Trophoblast cell (in vitro differentiated cells and primary cell): ENCODE measurements around the gene NFATC1.
A peak's percentile ranks its signal among the peaks of the same experiment; 100 is the strongest.

Experiments
- DNase-seq, 2 donors: peaks; one replicate each; pipeline ENCODE4 v3.0.0-alpha.2; 2016
- H2AFZ ChIP-seq: 2 replicates; pipeline ENCODE4 v1.6.1; 2013; ENCODE audit warnings: low read length, moderate library complexity, mild to moderate bottlenecking; ENCODE audit not compliant: insufficient read depth, poor library complexity
- H2AK5ac ChIP-seq: 2 replicates; pipeline ENCODE4 v1.6.1; 2013; ENCODE audit warnings: mild to moderate bottlenecking, low read length
- H2BK120ac ChIP-seq: 2 replicates; pipeline ENCODE4 v1.6.1; 2013; ENCODE audit warnings: low read length, mild to moderate bottlenecking, moderate library complexity; ENCODE audit not compliant: insufficient read depth, poor library complexity
- H2BK12ac ChIP-seq: 2 replicates; pipeline ENCODE4 v1.6.1; 2013; ENCODE audit warnings: mild to moderate bottlenecking, low read length, moderate library complexity
- H2BK5ac ChIP-seq: 2 replicates; pipeline ENCODE4 v1.6.1; 2013; ENCODE audit warnings: low read length, low read depth, moderate library complexity, mild to moderate bottlenecking; ENCODE audit not compliant: poor library complexity
- H3K14ac ChIP-seq: 2 replicates; pipeline ENCODE4 v1.6.1; 2013; ENCODE audit warnings: mild to moderate bottlenecking, low read length
- H3K18ac ChIP-seq: 2 replicates; pipeline ENCODE4 v1.6.1; 2013; ENCODE audit warnings: mild to moderate bottlenecking, low read length
- H3K23ac ChIP-seq: 2 replicates; pipeline ENCODE4 v1.6.1; 2013; ENCODE audit warnings: low read length
- H3K27ac ChIP-seq: 2 replicates; pipeline ENCODE4 v1.5.1; 2013; ENCODE audit warnings: low read depth, mild to moderate bottlenecking, inconsistent platforms, low read length, moderate library complexity
- H3K27me3 ChIP-seq: 2 replicates; pipeline ENCODE4 v1.6.1; 2013; ENCODE audit warnings: inconsistent platforms, mild to moderate bottlenecking, low read length, moderate library complexity; ENCODE audit not compliant: insufficient read depth
- H3K36me3 ChIP-seq, 2 experiments: 1 replicate in 1 of 2; 2 replicates in 1 of 2; pipeline ENCODE4 v1.6.1; 2013; ENCODE audit warnings: low read length in 2 of 2, mild to moderate bottlenecking in 2 of 2, moderate library complexity in 1 of 2; ENCODE audit not compliant: insufficient read depth in 2 of 2, control insufficient read depth in 1 of 2
- H3K4ac ChIP-seq: 2 replicates; pipeline ENCODE4 v1.6.1; 2013; ENCODE audit warnings: low read depth, mild to moderate bottlenecking, low read length, moderate library complexity
- H3K4me1 ChIP-seq, 2 experiments: 1 replicate in 1 of 2; 2 replicates in 1 of 2; pipeline ENCODE4 v1.6.1; 2013; ENCODE audit warnings: low read length in 2 of 2, mild to moderate bottlenecking in 2 of 2, moderate library complexity in 1 of 2; ENCODE audit not compliant: insufficient read depth in 2 of 2, control insufficient read depth in 1 of 2
- H3K4me2 ChIP-seq: 2 replicates; pipeline ENCODE4 v1.6.1; 2013; ENCODE audit warnings: inconsistent platforms, mild to moderate bottlenecking, low read length, moderate library complexity
- H3K4me3 ChIP-seq: 2 replicates; pipeline ENCODE4 v1.5.1; 2013; ENCODE audit warnings: mild to moderate bottlenecking, low read depth, low read length, inconsistent platforms
- H3K79me1 ChIP-seq: one replicate; pipeline ENCODE4 v1.6.1; 2013; ENCODE audit warnings: low read length
- H3K79me2 ChIP-seq: 2 replicates; pipeline ENCODE4 v1.6.1; 2013; ENCODE audit warnings: low read length, mild to moderate bottlenecking; ENCODE audit not compliant: control insufficient read depth, insufficient read depth, poor library complexity
- H3K9ac ChIP-seq: 2 replicates; pipeline ENCODE4 v1.6.1; 2013; ENCODE audit warnings: mild to moderate bottlenecking, low read length
- H3K9me3 ChIP-seq: 2 replicates; pipeline ENCODE4 v1.6.1; 2013; ENCODE audit warnings: low read depth, mild to moderate bottlenecking, control low read depth, inconsistent platforms, low read length; ENCODE audit not compliant: insufficient read depth
- H4K12ac ChIP-seq: 2 replicates; pipeline ENCODE4 v1.6.1; 2013; ENCODE audit warnings: low read depth, mild to moderate bottlenecking, low read length, moderate library complexity
- H4K8ac ChIP-seq: 2 replicates; pipeline ENCODE4 v1.6.1; 2013; ENCODE audit warnings: low read depth, mild to moderate bottlenecking, low read length, moderate library complexity
- H4K91ac ChIP-seq: one replicate; pipeline ENCODE4 v1.6.1; 2013; ENCODE audit warnings: low read depth, mild to moderate bottlenecking, low read length, moderate library complexity
- WGBS: extraction: QIAGEN DNeasy Blood & Tissue Kit; methylation state at CpG from one replicate; pipeline ENCODE4 v1.1.7; 2013; ENCODE audit warnings: missing lambda C conversion rate; ENCODE audit not compliant: insufficient read length, insufficient coverage; ENCODE audit errors: extremely low coverage; 5-methylcytosine and 5-hydroxymethylcytosine counted together

Gene NFATC1

DNA sequence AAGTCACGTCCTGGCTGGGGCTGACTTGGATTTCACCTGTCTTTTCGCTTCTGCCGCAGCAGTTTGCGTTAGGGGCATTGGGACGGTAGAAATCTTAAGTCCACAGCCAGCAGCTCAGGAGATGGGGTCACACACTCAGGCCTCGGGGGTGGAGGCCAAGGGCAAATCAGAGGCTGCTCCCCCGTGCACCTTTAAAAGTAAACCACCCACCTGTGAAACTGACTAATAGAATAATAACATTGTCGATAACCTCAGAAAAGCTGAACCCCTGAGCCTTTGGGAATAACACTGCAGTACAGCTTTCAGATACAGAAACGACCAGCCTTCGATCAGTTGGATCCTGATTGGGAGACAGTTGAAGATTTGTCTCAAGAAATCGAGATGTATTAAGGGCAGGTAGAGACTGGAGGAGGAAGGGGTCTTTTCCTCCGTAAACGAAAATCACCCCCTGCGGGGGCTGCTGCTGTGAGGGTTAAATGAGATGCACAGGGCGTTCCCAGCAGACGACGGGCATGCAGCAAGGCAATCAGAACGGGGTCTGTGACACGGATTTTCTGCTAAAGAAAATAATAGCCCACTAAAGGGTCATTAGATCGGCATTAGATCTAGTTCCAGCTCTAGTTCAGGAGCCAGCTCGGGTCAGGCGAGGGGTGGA is 16.4 kb upstream of the NFATC1 start:
- DNase-seq: no peak
- no peak overlapping the region for H4K12ac ChIP-seq
- no peaks in the 10 kb centered on the region for H3K79me1 ChIP-seq
- no peak overlapping the region for H2AK5ac ChIP-seq
- H3K4me3 ChIP-seq: no peak overlapping the region
- H3K4ac ChIP-seq: no peak overlapping the region
- H3K14ac ChIP-seq: no peak overlapping the region
- H3K9me3 ChIP-seq: no peaks in the 10 kb centered on the region
- H2AFZ ChIP-seq: no peak overlapping the region
- H3K18ac ChIP-seq: no peak overlapping the region
- no peak overlapping the region for H3K27ac ChIP-seq
- WGBS: no CpG with 5 or more reads among the region's 22 CpGs
- peaks cover 8 to 9% of the 10 kb centered on the region in 2 experiments for H3K36me3 ChIP-seq
- no peak overlapping the region for H3K4me2 ChIP-seq
- H3K9ac ChIP-seq: no peak overlapping the region
- H2BK120ac ChIP-seq: no peak overlapping the region
- no peak overlapping the region for H4K8ac ChIP-seq
- no peak overlapping the region for H2BK12ac ChIP-seq
- no peaks in the 10 kb centered on the region for H3K4me1 ChIP-seq
- H3K79me2 ChIP-seq: no peaks in the 10 kb centered on the region
- H2BK5ac ChIP-seq: no peak overlapping the region
- no peak overlapping the region for H3K23ac ChIP-seq
- H4K91ac ChIP-seq: no peak overlapping the region
- no peaks in the 10 kb centered on the region for H3K27me3 ChIP-seq

DNA sequence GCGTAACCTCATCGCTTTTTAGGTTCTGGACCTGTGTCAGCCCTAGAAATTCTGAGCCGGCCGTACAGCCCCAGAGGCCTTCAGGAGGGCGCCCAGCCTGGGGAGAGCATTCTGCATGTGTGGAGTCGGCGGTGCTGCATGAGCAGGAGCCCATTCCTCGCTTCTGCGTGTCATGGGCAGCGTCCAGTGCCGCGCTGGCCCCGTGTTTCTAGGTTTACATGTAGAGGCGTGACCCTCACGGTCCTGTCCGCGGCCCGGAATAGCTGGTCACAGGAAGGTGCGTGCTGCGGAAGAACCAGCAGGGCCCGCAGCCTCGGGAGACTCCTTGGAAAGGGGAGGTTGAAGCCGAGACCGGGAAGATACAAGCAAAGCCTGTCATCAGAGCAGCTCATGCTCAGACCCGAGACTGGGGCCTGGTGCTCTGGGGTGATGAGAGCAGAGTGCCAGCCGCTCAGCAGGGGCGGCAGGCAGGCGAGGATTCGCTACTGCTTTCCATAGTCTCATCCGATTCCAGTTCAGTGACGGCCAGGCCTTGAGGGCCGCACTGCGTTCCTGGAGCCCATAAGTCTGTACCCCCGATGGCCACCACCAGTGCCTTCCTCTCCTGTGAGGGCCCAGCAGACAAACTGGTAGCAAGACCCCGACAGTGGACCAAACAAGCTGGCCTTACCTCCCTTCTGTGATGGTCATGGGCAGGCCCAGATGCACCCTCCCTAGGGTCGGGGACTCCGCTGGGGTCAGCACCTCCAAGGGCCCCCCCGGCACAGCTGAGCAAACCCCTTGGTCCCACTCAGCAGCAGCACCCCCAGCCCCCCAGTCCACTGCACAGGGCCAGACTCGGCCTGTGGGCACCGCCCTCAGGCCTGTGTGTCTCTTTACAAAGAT is 15.6 kb upstream of the NFATC1 start:
- H3K23ac ChIP-seq: no peak overlapping the region
- H3K4ac ChIP-seq: no peak overlapping the region
- no peaks in the 10 kb centered on the region for H3K79me1 ChIP-seq
- H3K36me3 ChIP-seq: peaks cover 6 to 8% of the 10 kb centered on the region in 2 experiments
- no peak overlapping the region for H3K9ac ChIP-seq
- no peak overlapping the region for H3K27ac ChIP-seq
- no peaks in the 10 kb centered on the region for H3K4me1 ChIP-seq
- no peak overlapping the region for H4K12ac ChIP-seq
- no peaks in the 10 kb centered on the region for H3K27me3 ChIP-seq
- H2AFZ ChIP-seq: no peak overlapping the region
- no peak overlapping the region for H2BK5ac ChIP-seq
- no peak overlapping the region for H3K4me3 ChIP-seq
- no peak overlapping the region for H4K91ac ChIP-seq
- no CpG with 5 or more reads among the region's 40 CpGs for WGBS
- no peak overlapping the region for H3K14ac ChIP-seq
- no peak overlapping the region for H2BK120ac ChIP-seq
- H2AK5ac ChIP-seq: no peak overlapping the region
- H4K8ac ChIP-seq: no peak overlapping the region
- H3K18ac ChIP-seq: no peak overlapping the region
- H3K4me2 ChIP-seq: no peak overlapping the region
- no peaks in the 10 kb centered on the region for H3K79me2 ChIP-seq
- H3K9me3 ChIP-seq: no peaks in the 10 kb centered on the region
- no peak overlapping the region for H2BK12ac ChIP-seq
- DNase-seq: no peak

GRCh38 chr18:79380816-79381806 is 14.6 kb upstream of the NFATC1 start:
- Histone ChIP-seq H2BK12ac (no peak overlapping the region), H3K18ac (no peak overlapping the region), H3K4ac (no peak overlapping the region), H3K79me1 (no peaks in the 10 kb centered on the region), H3K36me3 (peaks cover 6 to 8% of the 10 kb centered on the region in 2 experiments), H3K14ac (no peak overlapping the region), H2AFZ (no peak overlapping the region), H4K8ac (no peak overlapping the region), H3K4me1 (no peaks in the 10 kb centered on the region), H4K91ac (no peak overlapping the region), H2BK5ac (no peak overlapping the region), H3K4me3 (no peak overlapping the region), H3K27ac (no peak overlapping the region), H4K12ac (no peak overlapping the region), H3K4me2 (no peak overlapping the region), H3K27me3 (no peaks in the 10 kb centered on the region), H3K9ac (no peak overlapping the region), H3K23ac (no peak overlapping the region), H2BK120ac (no peak overlapping the region), H3K79me2 (no peaks in the 10 kb centered on the region), H2AK5ac (no peak overlapping the region), H3K9me3 (no peaks in the 10 kb centered on the region)
- DNase-seq: peak; percentile 27 to 72
- no CpG with 5 or more reads among the region's 30 CpGs for WGBS

DNA sequence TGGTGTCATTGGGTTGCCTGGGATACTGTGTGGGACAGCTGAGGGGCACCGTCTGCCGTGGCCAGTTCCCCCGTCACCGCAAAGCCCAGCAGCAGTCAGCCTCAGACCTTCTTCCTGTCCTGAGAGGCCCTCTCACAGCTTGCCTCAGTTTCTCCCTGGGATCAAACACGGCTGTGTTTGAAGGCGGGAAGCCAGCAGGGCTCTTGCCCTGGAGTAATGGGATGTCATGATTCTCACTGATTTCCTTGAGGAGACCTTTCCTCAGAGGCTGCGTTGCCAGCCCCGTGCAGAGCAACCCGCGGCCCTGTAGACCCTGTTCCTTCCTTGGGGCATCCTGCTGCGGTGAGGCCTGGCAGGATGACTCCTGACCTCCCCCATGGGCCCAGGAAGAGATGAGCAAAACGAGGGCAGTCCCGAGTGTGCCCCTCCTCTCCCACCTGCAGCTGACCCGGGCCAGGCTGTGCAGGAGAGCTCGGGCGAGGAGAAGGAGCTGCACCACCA is 13.9 kb upstream of the NFATC1 start:
- H4K91ac ChIP-seq: no peak overlapping the region
- no peak overlapping the region for H3K27ac ChIP-seq
- no peak overlapping the region for H4K8ac ChIP-seq
- H3K79me1 ChIP-seq: no peaks in the 10 kb centered on the region
- no peak overlapping the region for H2BK120ac ChIP-seq
- H3K4me2 ChIP-seq: no peak overlapping the region
- no CpG with 5 or more reads among the region's 16 CpGs for WGBS
- no peak overlapping the region for H2AK5ac ChIP-seq
- H3K4me1 ChIP-seq: no peaks in the 10 kb centered on the region
- no peak overlapping the region for H3K23ac ChIP-seq
- H3K36me3 ChIP-seq: peaks cover 6 to 8% of the 10 kb centered on the region in 2 experiments
- H2BK12ac ChIP-seq: no peak overlapping the region
- no peak overlapping the region for H2AFZ ChIP-seq
- no peak overlapping the region for H3K9ac ChIP-seq
- no peak overlapping the region for H3K4ac ChIP-seq
- H3K79me2 ChIP-seq: no peaks in the 10 kb centered on the region
- H3K4me3 ChIP-seq: no peak overlapping the region
- no peak for DNase-seq
- H4K12ac ChIP-seq: no peak overlapping the region
- no peak overlapping the region for H2BK5ac ChIP-seq
- no peak overlapping the region for H3K14ac ChIP-seq
- H3K27me3 ChIP-seq: no peaks in the 10 kb centered on the region
- no peak overlapping the region for H3K18ac ChIP-seq
- H3K9me3 ChIP-seq: no peaks in the 10 kb centered on the region
